ENCODE results near the gene DEFB131B. TPM values are rescaled to one million over a fixed set of nuclear protein-coding genes. Genes with fewer than 3 reads are reported as not detected.
"Not testable (repeated sequence)": the region's sequence is repeated elsewhere in the genome, so short reads cannot be mapped to it uniquely, and the experiment has no call there.

The DEFB131B gene
- total and polyA plus RNA-seq, 2 of the 8 experiments (the other 6 are each of a cell fraction or from before 2014, with no cell fraction given) = not detected

DNA sequence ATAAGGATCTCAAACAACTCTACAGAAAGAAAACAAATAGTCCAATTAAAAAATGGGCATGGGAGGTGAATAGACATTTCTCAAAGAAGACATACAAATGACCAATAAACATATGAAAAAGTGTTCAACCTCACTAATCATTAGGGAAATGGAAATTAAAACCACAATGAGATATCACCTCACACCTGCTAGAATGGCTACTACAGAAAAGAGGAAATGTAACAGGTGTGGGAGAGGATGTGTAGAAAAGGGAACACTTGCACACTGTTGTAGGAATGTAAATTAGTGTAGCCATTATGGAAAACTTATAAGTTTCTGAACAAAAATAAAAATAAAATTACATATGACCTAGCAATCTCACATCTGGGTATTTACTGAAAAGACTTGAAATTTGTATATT is 7.6 kb upstream of the DEFB131B start:
- H3K36me3 ChIP-seq (ENCODE audit: control insufficient read depth in 2 of 4, insufficient read depth in 4 of 4, low read length in 3 of 4); H4K8ac ChIP-seq (ENCODE audit: extremely low read depth, insufficient read depth, low read length); H3K27ac ChIP-seq (ENCODE audit: low read depth, low read length); H3K56ac ChIP-seq (replicated peaks; ENCODE audit: insufficient read length, low read depth, low read length); CTCF ChIA-PET (ENCODE audit: partially characterized antibody); H4K5ac ChIP-seq (ENCODE audit: insufficient read length, low read depth, low read length); H2AK5ac ChIP-seq (ENCODE audit: low read depth, low read length); H3K14ac ChIP-seq (ENCODE audit: insufficient read length); H3K4me2 ChIP-seq (ENCODE audit: insufficient read depth in 1 of 2, low read depth in 2 of 2, low read length in 2 of 2); H3K9me3 ChIP-seq (ENCODE audit: insufficient read depth in 2 of 2, low read depth in 1 of 2, low read length in 1 of 2); H3K79me2 ChIP-seq (ENCODE audit: control insufficient read depth in 1 of 2, insufficient read depth in 2 of 2, low read length in 2 of 2); H3K79me1 ChIP-seq (ENCODE audit: low read depth, low read length); H3K23ac ChIP-seq (ENCODE audit: insufficient read length); H2BK20ac ChIP-seq (ENCODE audit: low read length); H3K4me3 ChIP-seq (ENCODE audit: extremely low read depth in 1 of 4, insufficient read depth in 2 of 4, low read depth in 3 of 4, low read length in 4 of 4); H3K23me2 ChIP-seq (ENCODE audit: low read depth, low read length); H3K18ac ChIP-seq (ENCODE audit: extremely low read depth, low read length); H3K9ac ChIP-seq (replicated peaks in 1 of 4; ENCODE audit: extremely low read depth in 1 of 4, low read depth in 3 of 4, low read length in 3 of 4); H2AFZ ChIP-seq (ENCODE audit: low read length); H4K91ac ChIP-seq (replicated peaks; ENCODE audit: insufficient read length, low read length); POLR2A ChIA-PET (ENCODE audit: partially characterized antibody); H4K20me1 ChIP-seq (replicated peaks in 1 of 2; ENCODE audit: control insufficient read depth in 1 of 2, insufficient read depth in 2 of 2, low read length in 2 of 2); DNase-seq (ENCODE audit: low read depth in 1 of 2, low spot score in 2 of 2); H3K27me3 ChIP-seq (replicated peaks in 1 of 4; ENCODE audit: control insufficient read depth in 3 of 4, extremely low read depth in 1 of 4, insufficient read depth in 3 of 4, low read length in 3 of 4); H2BK12ac ChIP-seq (ENCODE audit: low read depth, low read length); H3K4me1 ChIP-seq (replicated peaks in 1 of 4; ENCODE audit: control insufficient read depth in 3 of 4, insufficient read depth in 4 of 4, low read length in 3 of 4); H2BK15ac ChIP-seq (ENCODE audit: low read length); H2BK5ac ChIP-seq (ENCODE audit: low read depth, low read length); H3K4ac ChIP-seq (replicated peaks; ENCODE audit: insufficient read length, low read depth, low read length); FAIRE-seq; H2BK120ac ChIP-seq (replicated peaks; ENCODE audit: low read depth, low read length): not testable (repeated sequence)

DNA sequence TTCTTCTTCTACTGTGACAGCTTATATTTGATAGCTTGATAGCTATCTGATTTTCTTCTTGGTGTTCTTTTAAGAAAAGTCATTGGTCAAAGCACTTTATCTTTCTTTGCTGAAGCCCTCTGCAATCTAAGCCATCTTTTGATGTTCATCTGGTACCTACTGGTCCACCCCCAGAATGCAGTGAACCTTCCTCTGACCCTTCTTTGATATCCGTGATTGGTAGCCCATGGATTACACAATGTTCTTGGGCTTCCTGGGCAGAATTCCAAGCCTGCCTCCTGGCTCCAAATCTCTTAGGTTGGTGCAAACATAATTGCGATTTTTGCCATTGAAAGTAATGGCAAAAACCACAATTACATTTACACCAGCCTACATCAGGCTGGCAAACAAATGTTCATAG is 2.0 kb upstream of the DEFB131B start:
- H4K5ac ChIP-seq (ENCODE audit: insufficient read length, low read depth, low read length); H3K18ac ChIP-seq (ENCODE audit: extremely low read depth, low read length); H2BK12ac ChIP-seq (ENCODE audit: low read depth, low read length); H3K23me2 ChIP-seq (ENCODE audit: low read depth, low read length); H3K4me2 ChIP-seq (ENCODE audit: insufficient read depth in 1 of 2, low read depth in 2 of 2, low read length in 2 of 2); H3K9me3 ChIP-seq (ENCODE audit: insufficient read depth in 2 of 2, low read depth in 1 of 2, low read length in 1 of 2); H2BK120ac ChIP-seq (replicated peaks; ENCODE audit: low read depth, low read length); H4K91ac ChIP-seq (replicated peaks; ENCODE audit: insufficient read length, low read length); H3K27me3 ChIP-seq (replicated peaks in 1 of 4; ENCODE audit: control insufficient read depth in 3 of 4, extremely low read depth in 1 of 4, insufficient read depth in 3 of 4, low read length in 3 of 4); H2BK20ac ChIP-seq (ENCODE audit: low read length); H3K4ac ChIP-seq (replicated peaks; ENCODE audit: insufficient read length, low read depth, low read length); FAIRE-seq; H2BK5ac ChIP-seq (ENCODE audit: low read depth, low read length); H3K56ac ChIP-seq (replicated peaks; ENCODE audit: insufficient read length, low read depth, low read length); H2AK5ac ChIP-seq (ENCODE audit: low read depth, low read length); H3K9ac ChIP-seq (replicated peaks in 1 of 4; ENCODE audit: extremely low read depth in 1 of 4, low read depth in 3 of 4, low read length in 3 of 4); H4K8ac ChIP-seq (ENCODE audit: extremely low read depth, insufficient read depth, low read length); H2BK15ac ChIP-seq (ENCODE audit: low read length); H3K27ac ChIP-seq (ENCODE audit: low read depth, low read length); H3K36me3 ChIP-seq (ENCODE audit: control insufficient read depth in 2 of 4, insufficient read depth in 4 of 4, low read length in 3 of 4); H3K14ac ChIP-seq (ENCODE audit: insufficient read length); POLR2A ChIA-PET (ENCODE audit: partially characterized antibody); H3K79me2 ChIP-seq (ENCODE audit: control insufficient read depth in 1 of 2, insufficient read depth in 2 of 2, low read length in 2 of 2); DNase-seq (ENCODE audit: low read depth in 1 of 2, low spot score in 2 of 2); H3K23ac ChIP-seq (ENCODE audit: insufficient read length); CTCF ChIA-PET (ENCODE audit: partially characterized antibody); H4K20me1 ChIP-seq (replicated peaks in 1 of 2; ENCODE audit: control insufficient read depth in 1 of 2, insufficient read depth in 2 of 2, low read length in 2 of 2); H3K79me1 ChIP-seq (ENCODE audit: low read depth, low read length); H3K4me3 ChIP-seq (ENCODE audit: extremely low read depth in 1 of 4, insufficient read depth in 2 of 4, low read depth in 3 of 4, low read length in 4 of 4); H3K4me1 ChIP-seq (replicated peaks in 1 of 4; ENCODE audit: control insufficient read depth in 3 of 4, insufficient read depth in 4 of 4, low read length in 3 of 4); H2AFZ ChIP-seq (ENCODE audit: low read length): not testable (repeated sequence)
- WGBS, 2 experiments (ENCODE audit: extremely low coverage in 1 of 2, insufficient coverage in 1 of 2, insufficient read length in 1 of 2, insufficient replicate concordance in 2 of 2, low coverage in 1 of 2, low lambda C conversion rate in 2 of 2, missing lambda C conversion rate in 1 of 2) = 97% methylated on average over 2 of the region's 2 CpGs; no CpG with 5 or more reads in 1 of the 2 experiments
